Measurements from ENCODE around the gene REXO1. TPM values are rescaled to one million over a fixed set of nuclear protein-coding genes. Genes with fewer than 3 reads are reported as not detected.
"Not testable (repeated sequence)": the region's sequence is repeated elsewhere in the genome, so short reads cannot be mapped to it uniquely, and the experiment has no call there.

The REXO1 gene
- total and polyA plus RNA-seq, 8 donors: 16.9 to 30.8 (median 24.4) TPM

DNA sequence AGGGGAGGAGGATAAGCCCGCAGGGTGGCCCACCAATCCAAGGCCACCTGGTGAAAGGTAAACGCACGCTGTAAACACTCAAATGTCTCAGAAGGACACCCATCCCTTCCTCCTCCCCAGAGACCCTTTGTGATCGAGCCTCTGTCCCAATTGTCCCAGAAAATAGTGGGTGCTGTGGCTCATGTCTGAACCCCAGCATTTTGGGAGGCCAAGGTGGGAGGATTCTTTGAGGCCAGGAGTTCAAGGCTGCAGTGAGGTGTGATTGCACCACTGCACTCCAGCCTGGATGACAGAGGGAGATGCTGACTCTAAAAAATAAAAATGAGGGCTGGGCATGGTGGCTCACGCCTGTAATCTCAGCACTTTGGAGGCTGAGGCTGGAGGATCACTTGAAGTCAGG, 40.1 kb upstream of the REXO1 start:
- intact Hi-C loops (cut with DNase I): no loop called here
- Histone ChIP-seq H3K27me3 (no peaks in the 10 kb centered on the region), H3K4me3 (no peak overlapping the region), H3K27ac (no peak overlapping the region), H3K9me3 (no peaks in the 10 kb centered on the region), H3K4me1 (peaks cover 8 to 17% of the 10 kb centered on the region in 2 donors), H3K36me3 (no peaks in the 10 kb centered on the region)
- ATAC-seq (no peak), DNase-seq (no peak)
- TF ChIP-seq, protein P1, sequence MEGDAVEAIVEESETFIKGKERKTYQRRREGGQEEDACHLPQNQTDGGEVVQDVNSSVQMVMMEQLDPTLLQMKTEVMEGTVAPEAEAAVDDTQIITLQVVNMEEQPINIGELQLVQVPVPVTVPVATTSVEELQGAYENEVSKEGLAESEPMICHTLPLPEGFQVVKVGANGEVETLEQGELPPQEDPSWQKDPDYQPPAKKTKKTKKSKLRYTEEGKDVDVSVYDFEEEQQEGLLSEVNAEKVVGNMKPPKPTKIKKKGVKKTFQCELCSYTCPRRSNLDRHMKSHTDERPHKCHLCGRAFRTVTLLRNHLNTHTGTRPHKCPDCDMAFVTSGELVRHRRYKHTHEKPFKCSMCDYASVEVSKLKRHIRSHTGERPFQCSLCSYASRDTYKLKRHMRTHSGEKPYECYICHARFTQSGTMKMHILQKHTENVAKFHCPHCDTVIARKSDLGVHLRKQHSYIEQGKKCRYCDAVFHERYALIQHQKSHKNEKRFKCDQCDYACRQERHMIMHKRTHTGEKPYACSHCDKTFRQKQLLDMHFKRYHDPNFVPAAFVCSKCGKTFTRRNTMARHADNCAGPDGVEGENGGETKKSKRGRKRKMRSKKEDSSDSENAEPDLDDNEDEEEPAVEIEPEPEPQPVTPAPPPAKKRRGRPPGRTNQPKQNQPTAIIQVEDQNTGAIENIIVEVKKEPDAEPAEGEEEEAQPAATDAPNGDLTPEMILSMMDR (IDR thresholded peaks at IDR 0.05): no peak

DNA sequence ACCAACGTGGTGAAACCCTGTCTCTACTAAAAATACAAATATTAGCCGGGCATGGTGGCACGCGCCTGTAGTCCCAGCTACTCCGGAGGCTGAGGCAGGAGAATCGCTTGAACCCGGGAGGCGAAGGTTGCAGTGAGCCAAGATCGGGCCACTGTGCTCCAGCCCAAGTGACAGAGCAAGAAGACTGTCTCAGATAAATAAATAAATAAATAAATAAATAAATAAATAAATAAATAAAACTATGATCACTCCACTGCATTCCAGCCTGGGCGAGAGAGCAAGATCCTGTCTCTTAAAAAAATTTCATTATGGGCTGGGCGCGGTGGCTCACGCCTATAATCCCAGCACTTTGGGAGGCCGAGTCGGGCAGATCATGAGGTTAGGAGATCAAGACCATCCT, 38.1 kb upstream of the REXO1 start:
- H3K9me3 ChIP-seq; DNase-seq; H3K27me3 ChIP-seq; H3K4me3 ChIP-seq; H3K27ac ChIP-seq; intact Hi-C loops (cut with DNase I); H3K36me3 ChIP-seq; ATAC-seq: not testable (repeated sequence)
- peaks cover 14 to 36% of the 10 kb centered on the region in 2 donors for H3K4me1 ChIP-seq

DNA sequence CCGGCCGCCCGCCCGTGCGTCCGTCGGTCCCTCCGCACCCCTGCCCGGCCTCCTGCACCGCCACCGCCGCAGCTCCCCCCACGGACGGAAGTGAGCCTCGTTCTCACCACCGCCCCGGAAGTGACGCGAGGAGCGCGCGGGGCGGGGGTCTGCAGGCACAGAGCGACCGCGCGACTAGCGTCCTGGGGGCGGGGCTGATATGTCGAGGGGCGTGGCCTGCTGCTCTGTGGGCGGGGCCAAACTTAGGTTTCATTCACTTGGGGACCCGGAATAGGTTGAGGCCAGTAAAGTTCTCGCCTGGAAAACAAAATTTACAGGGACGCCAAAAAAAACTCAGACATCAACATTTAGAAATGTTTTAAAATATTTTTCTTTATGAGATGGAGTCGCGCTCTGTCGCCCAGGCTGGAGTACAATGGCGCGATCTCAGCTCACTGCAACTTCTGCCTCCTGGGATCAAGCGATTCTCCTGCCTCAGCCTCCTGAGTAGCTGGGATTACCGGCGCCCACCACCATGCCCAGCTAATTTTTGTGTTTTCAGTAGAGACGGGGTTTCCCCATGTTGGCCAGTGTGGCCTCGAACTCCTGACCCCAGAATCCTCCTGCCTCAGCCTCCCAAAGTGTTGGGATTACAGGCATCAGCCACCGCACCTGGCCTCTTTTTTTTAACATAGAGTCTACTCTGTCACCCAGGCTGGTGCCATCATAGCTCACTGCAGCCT, 37.3 kb upstream of the REXO1 start, which contains the start of gene ABHD17A:
Gene ABHD17A, minus strand, starts transcription at position 99 of the 722 bp plus-strand sequence. CDS start 3,930 bp downstream, outside the sequence.
- intact Hi-C loops (cut with DNase I): not testable (repeated sequence)

DNA sequence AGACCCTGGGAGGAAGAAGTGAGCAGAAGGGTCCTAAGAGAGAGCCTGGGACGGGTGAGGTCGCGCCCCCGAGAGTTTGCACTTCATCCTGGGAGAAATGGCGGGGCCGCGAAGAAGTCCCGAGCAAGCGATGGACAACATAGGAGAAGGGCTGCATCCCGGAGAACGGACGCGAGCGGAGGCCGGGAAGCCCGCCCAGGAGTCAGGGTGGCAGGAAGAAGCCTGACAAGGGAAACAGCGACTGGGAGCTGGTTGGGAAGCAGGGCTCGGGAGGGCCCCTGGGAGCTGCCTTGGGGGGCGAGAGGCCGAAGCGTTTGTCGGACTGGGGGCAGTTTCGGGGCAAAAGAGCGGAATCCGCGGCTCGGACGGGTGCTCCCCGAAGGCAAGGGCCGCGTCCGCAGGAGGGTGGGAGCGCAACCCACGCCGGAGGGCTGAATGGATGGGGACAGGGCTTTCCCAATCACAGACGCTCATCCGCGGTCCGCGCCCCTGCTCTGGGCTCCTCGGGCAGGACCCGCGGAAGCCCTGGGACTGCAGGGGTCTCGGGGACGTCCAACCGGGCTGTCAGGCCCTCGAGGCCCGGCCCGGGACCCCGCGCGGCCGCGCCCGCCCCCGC, 36.5 kb upstream of the REXO1 start:
- Histone ChIP-seq H3K4me1 (peaks cover 14 to 51% of the 10 kb centered on the region in 2 donors), H3K36me3 (peaks cover 0 to 14% of the 10 kb centered on the region in 2 donors), H3K4me3 (peak overlapping the region; percentile 73 to 86), H3K9me3 (no peaks in the 10 kb centered on the region), H3K27me3 (no peaks in the 10 kb centered on the region), H3K27ac (peak overlapping the region; percentile 82 to 92)
- intact Hi-C loops (cut with DNase I): no loop called here
- TF ChIP-seq, protein P1 (IDR thresholded peaks at IDR 0.05): no peak
- peak; percentile 8 for ATAC-seq
- peak in 1 of 4 donors; percentile 84 for DNase-seq

More for the DNA sequence above, 37.3 kb upstream of the REXO1 start, which contains the start of gene ABHD17A:
- ATAC-seq: peak; percentile 97
- H3K36me3 ChIP-seq, H3K9me3 ChIP-seq, H3K27me3 ChIP-seq: not testable (repeated sequence)
- peak; percentile 90 to 97 (median 95) for DNase-seq
- peaks cover 14 to 44% of the 10 kb centered on the region in 2 donors for H3K4me1 ChIP-seq
- peak within 1 kb of the TSS; percentile 82 to 92 for H3K27ac ChIP-seq
- peak within 1 kb of the TSS; percentile 73 to 86 for H3K4me3 ChIP-seq

DNA sequence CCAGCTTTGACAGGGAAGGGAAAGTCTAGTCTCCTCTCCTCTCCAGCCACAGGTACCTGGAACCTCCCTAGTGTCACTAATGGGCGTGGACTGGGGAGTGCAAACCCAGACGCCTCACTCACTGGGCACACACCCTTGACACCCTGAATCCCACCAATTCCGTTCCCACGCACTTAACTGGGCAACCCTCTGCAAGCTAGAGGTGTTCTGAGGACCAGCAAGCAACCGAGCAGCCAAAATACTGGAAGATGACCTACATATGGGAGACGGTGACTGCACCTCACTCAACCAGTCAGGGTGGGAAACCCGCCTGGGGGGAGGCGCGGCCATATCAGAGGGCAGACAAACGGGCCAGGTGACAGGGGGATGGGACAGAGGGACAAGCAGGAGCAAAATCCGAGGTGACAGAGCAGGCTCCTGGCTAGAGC, 36.0 kb upstream of the REXO1 start:
- H3K27ac ChIP-seq: peak overlapping the region; percentile 82 to 92
- H3K9me3 ChIP-seq: no peaks in the 10 kb centered on the region
- peaks cover 14 to 51% of the 10 kb centered on the region in 2 donors for H3K4me1 ChIP-seq
- peaks cover 0 to 16% of the 10 kb centered on the region in 2 donors for H3K36me3 ChIP-seq
- H3K4me3 ChIP-seq: peak overlapping the region; percentile 73 to 86
- peak; percentile 16 for ATAC-seq
- TF ChIP-seq, protein P1 (IDR thresholded peaks at IDR 0.05): no peak
- H3K27me3 ChIP-seq: no peaks in the 10 kb centered on the region
- intact Hi-C loops (cut with DNase I): no loop called here
- DNase-seq: no peak

DNA sequence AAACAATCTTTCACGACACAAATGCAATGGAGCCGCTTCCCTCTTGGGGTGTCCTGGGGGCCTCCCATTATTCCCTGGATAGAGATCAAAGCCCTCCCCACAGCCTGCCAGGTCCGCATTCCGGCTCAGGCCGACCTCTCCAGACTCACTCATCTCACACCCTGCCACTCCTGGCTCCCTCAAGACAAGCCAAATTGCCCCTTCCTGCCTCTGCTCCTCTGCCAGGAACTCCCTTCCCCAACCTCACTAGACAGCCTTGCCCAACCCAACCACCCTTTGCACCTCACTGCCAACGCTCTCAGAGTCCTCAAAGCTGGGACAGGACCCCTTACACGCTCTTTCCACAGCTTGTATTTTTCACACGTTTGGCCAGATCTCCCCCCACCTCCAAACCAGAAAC, 35.5 kb upstream of the REXO1 start:
- no peaks in the 10 kb centered on the region for H3K27me3 ChIP-seq
- H3K36me3 ChIP-seq: peaks cover 0 to 18% of the 10 kb centered on the region in 2 donors
- ATAC-seq: no peak
- peak overlapping the region; percentile 70 to 92 for H3K27ac ChIP-seq
- H3K9me3 ChIP-seq: no peaks in the 10 kb centered on the region
- DNase-seq: no peak
- TF ChIP-seq, protein P1 (IDR thresholded peaks at IDR 0.05): no peak
- H3K4me1 ChIP-seq: peaks cover 14 to 51% of the 10 kb centered on the region in 2 donors
- intact Hi-C loops (cut with DNase I): no loop called here
- H3K4me3 ChIP-seq: peak overlapping the region; percentile 73 to 86

Measured in left lung (tissue), 10 donors.